Right atrium auricular region (tissue), 2 donors: Measurements from ENCODE around the gene TMEM174. TPM values are rescaled to one million over a fixed set of nuclear protein-coding genes. Genes with fewer than 3 reads are reported as not detected.
A peak's percentile ranks its signal among the peaks of the same experiment; 100 is the strongest.

Experiments used
- DNase-seq: peaks from one replicate; pipeline ENCODE4 v3.0.0-alpha.2; 2019; ENCODE audit warnings: low spot score
- H3K27ac ChIP-seq, 2 donors: fragments of 200-600 bp; sonication (generic); 1 replicate in 1 of 2; 2 replicates in 1 of 2; pipeline ENCODE4 v1.5.1; 2016 to 2019
- H3K27me3 ChIP-seq, 2 donors: fragments of 200-600 bp; sonication (generic); one replicate each; pipeline versions ENCODE4 v1.5.1 to v1.6.0; 2017 to 2019
- H3K36me3 ChIP-seq: fragments of 200-600 bp; sonication (generic); one replicate; pipeline ENCODE4 v1.5.1; 2016
- H3K4me1 ChIP-seq, 2 donors: fragments of 200-600 bp; sonication (generic); one replicate each; pipeline versions ENCODE4 v1.5.1 to v1.6.0; 2017 to 2019
- H3K4me3 ChIP-seq, 2 donors: fragments of 200-600 bp; sonication (generic); 1 replicate in 1 of 2; 2 replicates in 1 of 2; pipeline ENCODE4 v1.5.1; 2017 to 2019; ENCODE audit warnings: mild to moderate bottlenecking in 1 of 2, moderate library complexity in 1 of 2
- H3K9me3 ChIP-seq, 2 donors: fragments of 200-600 bp; sonication (generic); one replicate each; pipeline ENCODE4 v1.5.1; 2019
- total RNA-seq, 2 donors: library from RNA; depleted of rRNA; stranded (reverse); fragments of >200 nt; gene quantifications; one replicate each; pipeline ENCODE4 v1.1.0, GENCODE V29; 2016
- TF ChIP-seq, protein P1 (sequence below), 2 donors: fragments of 200-600 bp; sonication (generic); IDR thresholded peaks; one replicate each; pipeline ENCODE4 v1.5.1; 2019; ENCODE audit warnings: antibody characterized with exemption in 2 of 2

TMEM174 gene
- total RNA-seq, 2 donors from 2014 or later = not detected

GRCh38 chr5:73170522-73170921 is 2.5 kb upstream of the TMEM174 start:
- Histone ChIP-seq H3K9me3 (no peaks in the 10 kb centered on the region), H3K36me3 (no peaks in the 10 kb centered on the region), H3K27me3 (no peaks in the 10 kb centered on the region), H3K4me1 (no peaks in the 10 kb centered on the region), H3K4me3 (no peak overlapping the region), H3K27ac (no peak overlapping the region)
- TF ChIP-seq, protein P1, sequence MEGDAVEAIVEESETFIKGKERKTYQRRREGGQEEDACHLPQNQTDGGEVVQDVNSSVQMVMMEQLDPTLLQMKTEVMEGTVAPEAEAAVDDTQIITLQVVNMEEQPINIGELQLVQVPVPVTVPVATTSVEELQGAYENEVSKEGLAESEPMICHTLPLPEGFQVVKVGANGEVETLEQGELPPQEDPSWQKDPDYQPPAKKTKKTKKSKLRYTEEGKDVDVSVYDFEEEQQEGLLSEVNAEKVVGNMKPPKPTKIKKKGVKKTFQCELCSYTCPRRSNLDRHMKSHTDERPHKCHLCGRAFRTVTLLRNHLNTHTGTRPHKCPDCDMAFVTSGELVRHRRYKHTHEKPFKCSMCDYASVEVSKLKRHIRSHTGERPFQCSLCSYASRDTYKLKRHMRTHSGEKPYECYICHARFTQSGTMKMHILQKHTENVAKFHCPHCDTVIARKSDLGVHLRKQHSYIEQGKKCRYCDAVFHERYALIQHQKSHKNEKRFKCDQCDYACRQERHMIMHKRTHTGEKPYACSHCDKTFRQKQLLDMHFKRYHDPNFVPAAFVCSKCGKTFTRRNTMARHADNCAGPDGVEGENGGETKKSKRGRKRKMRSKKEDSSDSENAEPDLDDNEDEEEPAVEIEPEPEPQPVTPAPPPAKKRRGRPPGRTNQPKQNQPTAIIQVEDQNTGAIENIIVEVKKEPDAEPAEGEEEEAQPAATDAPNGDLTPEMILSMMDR (IDR thresholded peaks at IDR 0.05) = peak in 1 of 2 donors; percentile 14
- DNase-seq = no peak

GRCh38 chr5:73171495-73171894 is 1.5 kb upstream of the TMEM174 start:
- no peaks in the 10 kb centered on the region for H3K4me1 ChIP-seq
- H3K27me3 ChIP-seq = no peaks in the 10 kb centered on the region
- TF ChIP-seq, protein P1 (IDR thresholded peaks at IDR 0.05) = no peak

GRCh38 chr5:73174100-73174815 is 1.3 kb downstream of the TMEM174 start:
- Histone ChIP-seq H3K36me3 (no peaks in the 10 kb centered on the region), H3K9me3 (no peaks in the 10 kb centered on the region), H3K4me3 (no peak overlapping the region), H3K27ac (no peak overlapping the region), H3K4me1 (no peaks in the 10 kb centered on the region), H3K27me3 (no peaks in the 10 kb centered on the region)
- DNase-seq = no peak
- TF ChIP-seq, protein P1 (IDR thresholded peaks at IDR 0.05) = no peak

More at GRCh38 chr5:73171495-73171894, 1.5 kb upstream of the TMEM174 start:
- H3K36me3 ChIP-seq = no peaks in the 10 kb centered on the region
- no peak overlapping the region for H3K27ac ChIP-seq
- no peaks in the 10 kb centered on the region for H3K9me3 ChIP-seq
- no peak for DNase-seq
- no peak overlapping the region for H3K4me3 ChIP-seq

DNA sequence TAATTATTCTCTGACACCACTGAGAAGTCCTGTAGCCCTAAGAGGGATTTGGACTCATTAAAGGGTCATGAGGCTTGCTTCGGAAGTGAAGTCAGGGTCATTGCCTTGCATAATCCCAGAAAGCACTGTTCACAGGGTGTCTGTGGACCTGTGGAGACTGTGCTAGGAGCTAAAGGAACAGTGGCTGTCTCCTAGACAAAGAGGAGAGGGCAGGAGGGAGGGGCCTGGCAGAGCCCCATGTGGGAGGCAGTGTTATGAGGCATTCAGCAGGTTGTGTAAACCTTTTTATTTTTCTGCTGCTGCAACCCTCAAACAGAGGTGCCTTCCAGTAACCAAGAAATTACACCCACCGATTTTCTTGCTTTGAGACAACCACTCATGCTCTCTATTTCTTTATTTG is 3.3 kb downstream of the TMEM174 start:
- no peak for DNase-seq

GRCh38 chr5:73178265-73178664 is 5.3 kb downstream of the TMEM174 start:
- Histone ChIP-seq H3K36me3 (no peaks in the 10 kb centered on the region), H3K9me3 (no peaks in the 10 kb centered on the region), H3K27ac (no peak overlapping the region), H3K27me3 (no peaks in the 10 kb centered on the region), H3K4me1 (no peaks in the 10 kb centered on the region), H3K4me3 (no peak overlapping the region)
- TF ChIP-seq, protein P1 (IDR thresholded peaks at IDR 0.05) = no peak
- no peak for DNase-seq

More for the DNA sequence above, 3.3 kb downstream of the TMEM174 start:
- Histone ChIP-seq H3K4me1 (no peaks in the 10 kb centered on the region), H3K4me3 (no peak overlapping the region), H3K27me3 (no peaks in the 10 kb centered on the region), H3K9me3 (no peaks in the 10 kb centered on the region), H3K27ac (no peak overlapping the region), H3K36me3 (no peaks in the 10 kb centered on the region)
- TF ChIP-seq, protein P1 (IDR thresholded peaks at IDR 0.05) = no peak

DNA sequence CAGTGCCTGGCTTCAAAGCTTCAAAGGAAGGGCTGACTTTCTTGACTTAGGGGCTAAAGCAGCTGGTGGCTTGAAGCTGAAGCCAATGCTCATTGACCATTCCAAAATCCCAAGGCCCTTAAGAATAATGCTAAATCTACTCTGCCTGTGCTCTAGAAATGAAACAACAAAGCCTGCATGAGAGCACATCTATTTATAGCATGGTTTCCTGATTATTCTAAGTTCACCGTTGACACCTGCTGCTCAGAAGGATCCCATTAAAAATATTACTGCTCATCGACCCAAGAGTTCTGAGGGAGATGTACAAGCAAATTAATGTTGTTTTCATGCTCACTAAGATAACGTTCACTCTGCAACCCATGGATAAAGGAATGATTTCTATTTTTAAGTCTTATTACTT is 6.7 kb downstream of the TMEM174 start:
- Histone ChIP-seq H3K4me1 (no peaks in the 10 kb centered on the region), H3K9me3 (peaks cover 0 to 8% of the 10 kb centered on the region in 2 donors), H3K27me3 (no peaks in the 10 kb centered on the region), H3K27ac (no peak overlapping the region), H3K4me3 (no peak overlapping the region), H3K36me3 (no peaks in the 10 kb centered on the region)
- TF ChIP-seq, protein P1 (IDR thresholded peaks at IDR 0.05) = no peak
- no peak for DNase-seq
